NT2/D1 (cell line): ENCODE results near the gene HOXD8.
A peak's percentile ranks its signal among the peaks of the same experiment; 100 is the strongest.

ENCODE experiments used
- DNase-seq: peaks from one replicate; pipeline ENCODE4 v3.0.0-alpha.2; 2011; ENCODE audit warnings: low read depth, low spot score
- H3K27me3 ChIP-seq: 2 replicates; pipeline ENCODE4 v1.6.0; 2011; ENCODE audit warnings: mild to moderate bottlenecking; ENCODE audit not compliant: insufficient read length, insufficient read depth
- H3K36me3 ChIP-seq: 2 replicates; pipeline ENCODE4 v1.6.1; 2011; ENCODE audit warnings: mild to moderate bottlenecking, low read length, mixed read lengths; ENCODE audit not compliant: insufficient read depth, insufficient read length
- H3K4me1 ChIP-seq: 2 replicates; pipeline ENCODE4 v1.5.1; 2011; ENCODE audit not compliant: insufficient read depth, insufficient read length
- H3K4me3 ChIP-seq: 2 replicates; pipeline ENCODE4 v1.5.1; 2011; ENCODE audit warnings: low read depth; ENCODE audit not compliant: insufficient read length
- H3K9ac ChIP-seq: 2 replicates; pipeline ENCODE4 v1.6.0; 2011; ENCODE audit warnings: low read depth; ENCODE audit not compliant: insufficient read length
- H3K9me3 ChIP-seq: 2 replicates; pipeline ENCODE4 v1.5.1; 2011; ENCODE audit warnings: mild to moderate bottlenecking, low read length; ENCODE audit not compliant: insufficient read depth
- SUZ12 ChIP-seq: IDR thresholded peaks from 2 replicates; pipeline ENCODE4 v1.6.1; 2011; ENCODE audit not compliant: insufficient read length, insufficient read depth; ENCODE audit errors: extremely low read depth
- YY1 ChIP-seq: IDR thresholded peaks from 2 replicates; pipeline ENCODE4 v1.6.1; 2011; ENCODE audit not compliant: insufficient read length, insufficient read depth
- ZNF274 ChIP-seq: IDR thresholded peaks from 2 replicates; pipeline ENCODE4 v1.6.1; 2011; ENCODE audit warnings: mild to moderate bottlenecking, low read depth, low read length

HOXD8 gene

GRCh38 chr2:176132205-176133171, 3.0 kb downstream of the HOXD8 start:
- TF ChIP-seq YY1 = no peak
- peak; percentile 74 for TF ChIP-seq SUZ12
- Histone ChIP-seq H3K4me1 (peaks cover 12% of the 10 kb centered on the region), H3K4me3 (no peak overlapping the region), H3K36me3 (no peaks in the 10 kb centered on the region), H3K27me3 (peaks cover 99% of the 10 kb centered on the region), H3K9me3 (no peaks in the 10 kb centered on the region), H3K9ac (no peak overlapping the region)
- DNase-seq = no peak

- Histone ChIP-seq H3K4me1 (peaks cover 12% of the 10 kb centered on the region), H3K9ac (no peak overlapping the region), H3K9me3 (no peaks in the 10 kb centered on the region), H3K27me3 (peaks cover 99% of the 10 kb centered on the region), H3K36me3 (no peaks in the 10 kb centered on the region), H3K4me3 (no peak overlapping the region)
- DNase-seq = no peak
- no peak for TF ChIP-seq YY1
- TF ChIP-seq SUZ12 = no peak
- TF ChIP-seq ZNF274 = no peak
Measured at GRCh38 chr2:176133389-176133788, 3.9 kb downstream of the HOXD8 start.

- Histone ChIP-seq H3K27me3 (peaks cover 99% of the 10 kb centered on the region), H3K4me1 (peaks cover 9% of the 10 kb centered on the region), H3K4me3 (no peak overlapping the region), H3K36me3 (no peaks in the 10 kb centered on the region), H3K9ac (no peak overlapping the region), H3K9me3 (no peaks in the 10 kb centered on the region)
- DNase-seq = no peak
- TF ChIP-seq ZNF274 = no peak
- no peak for TF ChIP-seq SUZ12
Measured at GRCh38 chr2:176134035-176134434, 4.5 kb downstream of the HOXD8 start.

GRCh38 chr2:176135035-176135440, 5.5 kb downstream of the HOXD8 start:
- Histone ChIP-seq H3K9me3 (no peaks in the 10 kb centered on the region), H3K36me3 (no peaks in the 10 kb centered on the region), H3K9ac (no peak overlapping the region), H3K4me1 (peaks cover 5% of the 10 kb centered on the region), H3K27me3 (peaks cover 96% of the 10 kb centered on the region), H3K4me3 (no peak overlapping the region)
- TF ChIP-seq ZNF274 (no peak), SUZ12 (no peak), YY1 (no peak)
- DNase-seq = no peak

DNA sequence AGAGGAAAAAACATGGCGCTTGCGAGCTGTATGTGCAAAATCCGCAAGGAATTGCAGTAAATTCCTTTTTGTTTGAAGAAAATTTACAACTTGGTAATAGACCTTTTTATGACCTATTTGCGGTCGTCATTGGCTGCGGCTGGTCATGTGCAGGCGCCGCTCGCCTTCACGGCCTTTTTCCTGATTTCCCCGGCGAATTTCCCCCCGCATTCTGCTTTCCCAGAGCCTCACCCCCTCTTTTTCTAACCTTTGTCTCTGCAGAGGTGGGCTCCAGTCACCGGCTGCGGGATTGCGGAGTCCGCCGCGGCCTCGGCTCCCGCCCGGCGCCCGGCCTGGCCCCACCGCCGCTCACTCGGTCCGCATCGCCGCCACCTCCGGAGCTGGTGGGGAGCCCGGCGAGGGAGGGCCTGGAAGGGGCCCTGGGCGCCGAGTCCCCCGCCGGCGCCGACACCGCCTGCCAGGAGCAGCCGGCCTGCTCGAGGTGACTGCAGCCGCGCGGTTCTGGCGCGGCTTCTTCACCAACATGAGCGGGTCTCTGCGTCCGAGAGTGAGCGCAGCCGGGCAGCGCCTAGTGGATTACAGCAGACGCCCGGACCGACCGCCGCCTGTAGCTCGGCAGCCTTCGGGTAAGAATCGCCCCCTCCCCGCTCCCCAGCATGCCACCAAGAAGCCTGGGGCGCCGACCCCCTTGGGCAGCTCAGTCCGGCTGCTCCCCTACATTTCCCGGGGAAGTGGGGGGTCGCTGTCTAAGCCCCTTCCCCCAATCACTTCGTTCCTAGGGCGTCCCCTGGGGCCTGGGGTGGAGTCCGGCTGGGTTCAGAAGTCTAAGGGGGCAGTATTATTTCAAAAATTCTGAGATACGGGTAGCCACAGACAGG, 7.1 kb downstream of the HOXD8 start:
- Histone ChIP-seq H3K4me1 (peaks cover 3% of the 10 kb centered on the region), H3K9me3 (no peaks in the 10 kb centered on the region), H3K4me3 (peak overlapping the region; percentile 36), H3K27me3 (peaks cover 89% of the 10 kb centered on the region), H3K9ac (peak overlapping the region; percentile 44), H3K36me3 (no peaks in the 10 kb centered on the region)
- no peak for DNase-seq
- TF ChIP-seq ZNF274 (no peak), SUZ12 (peak; percentile 84)

GRCh38 chr2:176137252-176137580, 7.7 kb downstream of the HOXD8 start:
- no peaks in the 10 kb centered on the region for H3K9me3 ChIP-seq
- no peak for TF ChIP-seq ZNF274
- TF ChIP-seq YY1 = no peak
- peak; percentile 44 for TF ChIP-seq SUZ12
- no peak for DNase-seq
- peaks cover 89% of the 10 kb centered on the region for H3K27me3 ChIP-seq
- H3K4me3 ChIP-seq = peak overlapping the region; percentile 36
- peak overlapping the region; percentile 44 for H3K9ac ChIP-seq
- no peaks in the 10 kb centered on the region for H3K36me3 ChIP-seq
- peaks cover 3% of the 10 kb centered on the region for H3K4me1 ChIP-seq

DNA sequence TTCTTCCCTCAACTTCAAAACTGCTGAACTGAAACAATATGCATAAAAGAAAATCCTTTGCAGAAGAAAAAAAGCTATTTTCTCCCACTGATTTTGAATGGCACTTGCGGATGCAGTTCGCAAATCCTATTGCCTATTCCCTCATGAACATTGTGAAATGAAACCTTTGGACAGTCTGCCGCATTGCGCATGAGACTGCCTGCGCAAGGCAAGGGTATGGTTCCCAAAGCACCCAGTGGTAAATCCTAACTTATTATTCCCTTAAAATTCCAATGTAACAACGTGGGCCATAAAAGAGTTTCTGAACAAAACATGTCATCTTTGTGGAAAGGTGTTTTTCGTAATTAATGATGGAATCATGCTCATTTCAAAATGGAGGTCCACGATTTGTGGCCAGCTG, 8.4 kb downstream of the HOXD8 start:
- no peak overlapping the region for H3K4me3 ChIP-seq
- H3K4me1 ChIP-seq = peaks cover 3% of the 10 kb centered on the region
- no peak overlapping the region for H3K9ac ChIP-seq
- H3K27me3 ChIP-seq = peaks cover 89% of the 10 kb centered on the region
- H3K36me3 ChIP-seq = no peaks in the 10 kb centered on the region
- no peak for DNase-seq
- H3K9me3 ChIP-seq = no peaks in the 10 kb centered on the region
- TF ChIP-seq SUZ12 (no peak), YY1 (no peak), ZNF274 (no peak)

GRCh38 chr2:176138526-176138922, 9.0 kb downstream of the HOXD8 start:
- Histone ChIP-seq H3K4me3 (no peak overlapping the region), H3K9me3 (no peaks in the 10 kb centered on the region), H3K36me3 (no peaks in the 10 kb centered on the region), H3K27me3 (peaks cover 89% of the 10 kb centered on the region), H3K4me1 (peaks cover 3% of the 10 kb centered on the region), H3K9ac (no peak overlapping the region)
- no peak for DNase-seq
- TF ChIP-seq ZNF274 (no peak), SUZ12 (no peak), YY1 (no peak)
